ENCODE results near the gene VEZT.

Gene VEZT

GRCh38 chr12:95349291-95349690, 131.7 kb downstream of the VEZT start:
- DNase-seq (ENCODE audit: extremely low spot score): no peak
- POLR2A ChIA-PET: no interaction called here
- CTCF ChIA-PET: no interaction called here
- TF ChIP-seq CTCF (IDR thresholded peaks at IDR 0.05; ENCODE audit: control extremely low read depth, extremely low read depth, low read depth, missing control alignments): no peak

- ChIA-PET POLR2A (interaction anchor here (0.5 kb wide), 1 partner anchor 1892 kb away, joined by 5 read pairs; no protein-coding TSS in a partner anchor), CTCF (interaction anchor here (0.9 to 2.6 kb wide), 4 partner anchors 9 to 21 kb away, joined by 3 to 5 read pairs (median 4); no protein-coding TSS in a partner anchor)
- TF ChIP-seq CTCF (IDR thresholded peaks at IDR 0.05; ENCODE audit: control extremely low read depth, extremely low read depth, low read depth, missing control alignments): no peak
- DNase-seq (ENCODE audit: extremely low spot score): no peak
Measured at GRCh38 chr12:95351748-95352147, 134.1 kb downstream of the VEZT start.

Data from GM10248 (cell line).